Mammary epithelial cell (primary cell): ENCODE results near the gene MAP2K1.

Source experiments
- EZH2 ChIP-seq: IDR thresholded peaks from 2 replicates; pipeline ENCODE4 v1.6.1; 2012; ENCODE audit warnings: low read length, inconsistent platforms, borderline replicate concordance
- TF ChIP-seq, protein P1 (sequence below), 2 donors: IDR thresholded peaks in 1 of 2; conservative IDR thresholded peaks in 1 of 2; 2 replicates each; pipeline ENCODE4 v1.5.1; 2011 to 2012; ENCODE audit warnings: inconsistent platforms in 2 of 2, low read length in 2 of 2, mild to moderate bottlenecking in 2 of 2, control low read depth in 1 of 2, low read depth in 1 of 2; ENCODE audit not compliant: insufficient read depth in 1 of 2; ENCODE audit errors: extremely low read depth in 1 of 2

DNA sequence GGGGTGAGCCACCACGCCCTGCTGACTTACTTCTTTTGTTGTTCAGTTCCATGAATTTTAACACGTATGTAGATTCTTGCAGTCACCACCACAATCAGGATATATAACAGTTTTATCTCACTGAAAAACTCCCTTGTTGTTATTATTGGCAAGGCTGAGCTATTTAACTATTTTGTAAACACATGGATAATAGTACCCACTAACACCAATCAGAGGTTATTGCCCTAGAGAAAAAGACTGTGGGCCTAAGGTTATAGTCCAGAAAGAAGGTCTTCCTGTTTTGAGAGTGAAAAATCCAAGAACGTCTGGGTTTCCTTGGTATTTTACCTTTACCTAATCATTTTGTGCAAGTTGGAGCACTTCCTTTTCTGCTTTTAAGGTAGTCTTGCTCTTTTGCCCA lies 127.9 kb downstream of the MAP2K1 start:
- TF ChIP-seq, protein P1, sequence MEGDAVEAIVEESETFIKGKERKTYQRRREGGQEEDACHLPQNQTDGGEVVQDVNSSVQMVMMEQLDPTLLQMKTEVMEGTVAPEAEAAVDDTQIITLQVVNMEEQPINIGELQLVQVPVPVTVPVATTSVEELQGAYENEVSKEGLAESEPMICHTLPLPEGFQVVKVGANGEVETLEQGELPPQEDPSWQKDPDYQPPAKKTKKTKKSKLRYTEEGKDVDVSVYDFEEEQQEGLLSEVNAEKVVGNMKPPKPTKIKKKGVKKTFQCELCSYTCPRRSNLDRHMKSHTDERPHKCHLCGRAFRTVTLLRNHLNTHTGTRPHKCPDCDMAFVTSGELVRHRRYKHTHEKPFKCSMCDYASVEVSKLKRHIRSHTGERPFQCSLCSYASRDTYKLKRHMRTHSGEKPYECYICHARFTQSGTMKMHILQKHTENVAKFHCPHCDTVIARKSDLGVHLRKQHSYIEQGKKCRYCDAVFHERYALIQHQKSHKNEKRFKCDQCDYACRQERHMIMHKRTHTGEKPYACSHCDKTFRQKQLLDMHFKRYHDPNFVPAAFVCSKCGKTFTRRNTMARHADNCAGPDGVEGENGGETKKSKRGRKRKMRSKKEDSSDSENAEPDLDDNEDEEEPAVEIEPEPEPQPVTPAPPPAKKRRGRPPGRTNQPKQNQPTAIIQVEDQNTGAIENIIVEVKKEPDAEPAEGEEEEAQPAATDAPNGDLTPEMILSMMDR (conservative IDR thresholded peaks at IDR 0.05 in 1 of 2, IDR thresholded peaks at IDR 0.05 in 1 of 2; ENCODE audit: extremely low read depth in 1 of 2, insufficient read depth in 1 of 2, low read depth in 1 of 2, low read length in 2 of 2): no peak
- no peak for TF ChIP-seq EZH2
